NK-92 (cell line): ENCODE data around the gene GSTCD.
"Not testable (repeated sequence)": the region's sequence is repeated elsewhere in the genome, so short reads cannot be mapped to it uniquely, and the experiment has no call there.

Source experiments
- DNase-seq: peaks from one replicate; lab custom pipeline; 2025; ENCODE audit not compliant: unreplicated experiment; lab: John Stamatoyannopoulos, UW

GSTCD gene

DNA sequence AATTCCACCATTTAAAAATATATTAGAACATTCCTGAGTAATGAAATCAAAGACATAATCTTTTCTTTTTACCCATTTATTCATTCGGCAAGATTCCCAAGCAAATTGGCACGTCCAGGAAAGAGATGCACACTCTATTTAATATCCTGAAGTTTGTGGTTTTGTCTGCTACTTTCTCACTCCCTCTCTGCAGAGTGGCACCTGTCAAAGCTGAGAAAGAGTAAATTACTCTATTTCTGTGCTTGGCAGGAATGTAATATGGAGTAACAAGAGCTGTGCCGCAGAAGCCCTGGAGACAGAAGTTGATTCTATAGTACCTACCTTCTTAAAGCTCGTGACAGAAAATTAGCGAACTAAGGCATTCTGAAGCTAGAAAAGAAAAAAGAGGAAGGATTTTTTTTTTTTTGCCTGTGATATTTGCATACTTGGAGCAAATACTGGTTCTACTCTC is 5.5 kb downstream of the GSTCD start:
- no peak for DNase-seq

DNA sequence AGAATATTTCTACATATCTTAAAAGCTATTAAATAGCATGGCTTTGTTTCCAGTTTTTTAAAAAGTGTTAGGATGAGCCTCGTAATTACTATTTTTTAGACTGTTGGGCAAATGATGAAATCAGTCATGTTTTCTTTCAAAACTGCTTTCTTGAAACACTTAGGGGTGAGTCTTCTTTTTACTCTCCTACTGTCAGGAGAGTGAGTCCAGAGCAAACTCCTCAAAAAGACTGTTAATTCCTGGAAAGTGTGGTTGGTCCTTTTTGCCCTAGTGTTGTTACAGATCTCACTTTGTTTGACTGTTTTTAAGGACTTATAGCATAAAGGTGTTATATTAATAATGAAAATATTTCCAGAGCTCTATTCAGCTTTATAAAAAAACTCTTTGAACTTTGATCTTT is 6.3 kb downstream of the GSTCD start:
- DNase-seq, result no peak

DNA sequence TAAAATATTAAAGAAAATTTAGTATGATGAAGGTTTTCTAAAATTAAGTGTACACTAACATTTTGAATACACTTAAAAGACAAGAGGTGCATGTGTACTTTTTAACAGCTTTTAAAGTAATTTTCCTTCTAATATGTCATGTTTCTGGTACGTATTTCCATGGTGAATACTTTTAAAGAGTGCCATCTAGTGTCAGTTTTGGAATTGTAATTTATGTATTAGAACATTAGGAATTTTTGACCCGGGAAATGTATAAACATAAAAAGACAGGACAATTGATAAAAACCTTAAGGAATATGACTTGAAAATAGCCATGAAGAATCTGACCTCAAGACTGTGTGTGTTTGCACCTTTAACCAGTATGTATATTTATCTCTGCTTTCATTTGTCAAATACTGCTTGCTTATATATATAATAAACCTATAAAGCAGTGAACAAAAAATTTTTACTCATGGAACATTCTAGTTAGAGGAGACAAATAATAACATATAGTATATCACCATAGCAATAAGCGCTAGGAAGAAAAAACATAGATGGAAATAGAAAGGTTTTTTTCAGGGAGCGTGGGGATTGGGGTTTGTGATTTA is 7.2 kb downstream of the GSTCD start:
- no peak for DNase-seq

DNA sequence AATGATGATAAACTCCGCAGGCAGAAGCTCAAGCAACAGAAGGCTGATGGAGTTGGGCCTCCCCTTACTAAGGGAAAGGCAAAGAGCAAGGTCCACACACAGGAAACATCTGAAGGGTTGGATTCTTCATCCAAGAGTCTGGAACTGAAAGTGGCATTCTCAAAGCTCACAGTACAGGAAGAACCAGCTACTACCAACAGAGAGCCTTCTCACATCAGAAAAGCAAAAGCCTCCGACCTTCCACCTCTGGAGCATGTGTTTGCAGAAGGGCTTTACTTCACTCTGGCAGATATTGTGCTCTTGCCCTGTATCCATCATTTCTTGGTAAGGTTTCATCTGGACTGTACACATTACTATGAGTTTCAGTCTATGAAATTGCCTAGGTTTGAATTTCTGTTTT is 10.6 kb downstream of the GSTCD start:
- DNase-seq, result no peak

DNA sequence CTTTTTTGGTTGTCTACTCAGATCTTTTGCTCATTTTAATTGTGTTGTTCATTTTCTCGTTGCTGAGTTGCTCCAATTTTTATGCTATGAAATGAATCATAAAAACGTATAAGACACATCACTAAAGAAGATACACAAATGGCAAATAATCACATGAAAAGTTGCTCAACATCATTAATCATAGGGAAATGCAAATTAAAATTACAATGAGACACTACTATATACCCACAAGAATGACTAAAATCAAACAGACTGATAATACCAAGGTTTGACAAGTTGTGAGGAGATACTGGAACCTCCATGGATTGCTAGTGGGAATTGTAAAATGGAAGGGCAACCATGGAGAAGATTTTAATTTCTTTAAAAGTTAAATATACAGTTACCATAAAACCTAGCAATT is 17.0 kb downstream of the GSTCD start:
- DNase-seq, result no peak

DNA sequence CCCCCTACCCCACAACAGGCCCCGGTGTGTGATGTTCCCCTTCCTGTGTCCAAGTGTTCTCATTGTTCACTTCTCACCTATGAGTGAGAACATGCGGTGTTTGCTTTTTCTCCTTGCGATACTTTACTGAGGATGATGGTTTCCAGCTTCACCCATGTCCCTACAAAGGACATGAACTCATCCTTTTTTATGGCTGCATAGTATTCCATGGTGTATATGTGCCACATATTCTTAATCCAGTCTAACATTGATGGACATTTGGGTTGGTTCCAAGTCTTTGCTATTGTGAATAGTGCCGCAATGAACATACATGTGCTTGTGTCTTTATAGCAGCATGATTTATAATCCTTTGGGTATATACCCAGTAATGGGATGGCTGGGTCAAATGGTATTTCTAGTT is 21.3 kb downstream of the GSTCD start:
- not testable (repeated sequence) for DNase-seq

DNA sequence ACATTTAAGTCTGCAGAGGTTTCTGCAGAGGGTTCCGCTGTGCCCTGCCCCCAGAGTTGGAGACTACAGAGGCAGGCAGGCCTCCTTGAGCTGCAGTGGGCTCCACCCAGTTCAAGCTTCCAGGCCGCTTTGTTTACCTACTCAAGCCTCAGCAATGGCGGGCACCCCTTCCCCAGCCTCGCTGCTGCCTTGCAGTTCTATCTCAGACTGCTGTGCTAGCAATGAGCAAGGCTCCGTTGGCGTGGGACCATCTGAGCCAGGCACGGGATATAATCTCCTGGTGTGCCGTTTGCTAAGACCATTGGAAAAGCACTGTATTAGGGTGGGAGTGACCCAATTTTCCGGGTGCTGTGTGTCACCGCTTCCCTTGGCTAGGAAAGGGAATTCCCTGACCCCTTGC is 26.6 kb downstream of the GSTCD start:
- not testable (repeated sequence) for DNase-seq

DNA sequence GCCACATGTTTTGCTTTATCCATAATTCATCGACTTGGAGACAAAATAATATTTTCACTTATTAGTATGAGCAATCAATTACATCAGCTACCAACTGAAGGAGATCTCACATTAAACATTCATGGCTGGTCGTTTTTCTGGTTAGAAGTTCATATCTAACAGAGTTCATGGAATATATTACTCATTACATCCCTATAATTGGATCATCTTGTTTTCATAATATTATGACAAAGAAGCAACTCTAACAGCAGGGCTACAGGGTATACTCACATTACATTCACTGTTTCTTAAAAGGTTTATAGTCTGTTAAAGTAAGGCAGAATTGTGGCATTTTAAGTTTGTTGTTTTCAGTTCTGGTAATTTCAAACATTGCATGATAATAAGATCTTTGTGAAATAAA is 33.0 kb downstream of the GSTCD start:
- no peak for DNase-seq

DNA sequence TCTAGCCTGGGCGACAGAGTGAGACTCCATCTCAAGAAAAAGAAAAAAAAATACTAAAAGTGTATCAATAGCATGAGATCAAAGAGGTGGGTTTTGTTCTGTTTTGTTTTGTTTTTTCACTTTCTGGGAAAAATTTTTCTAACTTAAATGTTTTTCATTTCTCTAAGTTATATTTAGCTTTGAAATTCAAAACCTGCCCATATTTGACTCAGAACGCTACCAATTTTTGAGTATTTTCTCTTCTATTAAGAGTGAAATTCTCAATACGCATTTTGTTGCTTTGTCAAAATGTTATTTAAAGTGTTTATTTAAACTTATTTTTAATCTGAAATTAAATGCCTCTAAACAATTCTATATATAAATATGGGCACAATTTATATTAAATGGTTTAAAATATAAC is 39.6 kb downstream of the GSTCD start:
- no peak for DNase-seq

DNA sequence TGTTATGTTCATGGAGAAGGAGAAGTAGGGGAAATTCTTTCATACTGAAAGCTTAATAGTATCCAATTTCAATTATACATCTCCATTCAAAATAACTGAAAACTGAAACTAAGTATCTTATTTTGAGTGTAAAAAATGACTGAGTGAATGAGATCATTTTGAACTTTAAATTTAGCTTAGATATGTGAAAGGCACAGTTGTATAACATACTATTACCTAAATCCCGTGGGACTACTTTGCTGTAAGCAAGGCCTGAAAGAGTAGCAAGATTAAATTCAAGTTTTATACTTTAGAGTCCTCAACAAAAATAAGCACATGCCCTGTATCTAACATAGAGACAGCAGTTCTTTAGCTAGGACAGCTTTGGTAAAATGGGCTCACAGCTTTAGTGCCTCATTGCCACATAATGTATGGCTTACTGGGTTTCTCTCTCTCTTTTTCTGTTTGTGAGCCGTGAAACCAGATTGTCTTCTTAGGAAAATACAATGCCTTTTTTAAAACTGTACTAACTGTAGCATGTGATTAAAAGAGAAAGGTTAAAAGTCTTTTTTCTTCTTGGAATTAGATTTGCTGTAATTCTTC is 43.2 kb downstream of the GSTCD start:
- DNase-seq, result no peak

DNA sequence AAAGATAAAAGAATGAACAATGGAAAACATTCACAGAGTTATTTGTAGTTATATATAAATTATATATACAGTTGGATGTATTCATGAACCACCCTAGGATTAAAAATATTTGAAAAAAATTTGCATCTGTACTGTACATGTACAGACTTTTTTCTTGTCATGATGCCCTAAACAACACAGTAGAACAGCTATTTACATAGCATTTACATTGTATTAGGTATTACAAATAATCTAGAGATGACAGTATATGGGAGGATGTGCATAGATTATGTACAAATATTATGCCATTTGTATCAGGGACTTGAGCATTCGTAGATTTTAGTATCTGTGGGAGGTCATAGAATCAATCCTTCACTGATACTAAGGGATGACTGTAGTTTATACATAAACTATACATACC is 44.8 kb downstream of the GSTCD start:
- DNase-seq, result no peak

DNA sequence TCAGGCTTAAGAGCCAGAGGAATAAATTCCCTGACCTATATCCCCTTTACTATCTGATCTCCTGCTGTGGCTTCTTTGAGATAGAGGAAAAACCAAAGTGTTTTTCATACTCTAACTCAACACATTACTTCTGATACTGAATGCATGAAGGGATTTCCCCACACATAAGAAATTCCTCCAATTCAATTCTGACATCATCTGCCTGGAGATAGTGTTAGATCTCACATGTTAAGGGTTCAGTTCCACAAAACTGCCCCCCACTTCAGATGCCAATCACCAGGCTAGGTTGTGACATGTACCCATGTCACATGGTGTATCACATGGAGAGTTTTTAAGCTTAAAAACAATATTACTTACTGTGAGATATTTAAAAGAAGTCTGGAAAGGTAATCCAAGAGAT is 46.8 kb downstream of the GSTCD start:
- no peak for DNase-seq

DNA sequence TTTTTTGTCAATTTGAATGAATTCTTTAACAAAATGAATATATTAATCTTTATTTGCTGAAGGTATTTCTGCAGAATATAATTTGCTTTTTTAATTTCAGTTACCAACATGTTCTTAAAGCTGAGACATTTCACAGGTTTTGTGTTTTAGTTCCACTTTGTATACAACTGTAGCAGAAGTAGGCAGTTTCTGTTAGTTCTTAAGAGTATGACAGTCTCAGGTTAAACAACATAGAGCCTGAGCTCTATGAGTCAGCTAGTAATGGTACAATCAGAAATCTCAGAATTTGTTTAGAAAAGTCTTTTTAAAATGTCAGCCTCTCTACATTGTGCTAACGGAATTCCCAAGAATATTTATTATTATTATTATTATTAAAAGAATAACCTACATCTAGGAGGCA is 50.4 kb downstream of the GSTCD start:
- no peak for DNase-seq

DNA sequence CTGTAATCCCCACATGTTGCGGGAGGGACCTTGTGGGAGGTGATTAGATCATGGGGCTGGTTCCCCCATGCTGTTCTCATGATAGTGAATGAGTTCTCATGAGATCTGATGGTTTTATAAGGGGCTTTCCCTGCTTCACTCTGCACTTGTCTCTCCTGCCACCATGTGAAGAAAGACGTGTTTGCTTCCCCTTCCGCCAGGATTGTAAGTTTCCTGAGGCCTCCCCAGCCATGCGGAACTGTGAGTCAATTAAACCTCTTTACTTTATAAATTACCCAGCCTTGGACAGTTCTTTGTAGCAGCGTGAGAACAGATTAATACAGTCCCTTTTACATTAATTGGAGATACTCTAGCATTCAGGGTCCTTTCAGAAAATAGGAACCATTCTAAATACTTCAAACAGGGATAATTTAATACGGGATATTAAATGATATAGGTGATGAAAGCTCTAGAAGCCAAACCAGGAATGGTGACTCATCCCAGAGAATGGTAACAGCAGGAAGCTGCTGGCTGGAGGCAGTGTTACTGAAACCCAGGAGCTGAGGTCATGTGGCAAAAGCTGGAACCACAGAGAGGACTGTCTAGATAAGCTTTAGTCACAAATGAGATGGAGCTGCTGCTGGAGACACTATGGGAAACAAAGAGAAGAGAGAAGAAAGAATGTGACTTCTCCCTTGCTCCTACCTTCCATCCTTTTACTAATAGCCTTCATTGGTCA is 57.3 kb downstream of the GSTCD start:
- DNase-seq, result no peak

DNA sequence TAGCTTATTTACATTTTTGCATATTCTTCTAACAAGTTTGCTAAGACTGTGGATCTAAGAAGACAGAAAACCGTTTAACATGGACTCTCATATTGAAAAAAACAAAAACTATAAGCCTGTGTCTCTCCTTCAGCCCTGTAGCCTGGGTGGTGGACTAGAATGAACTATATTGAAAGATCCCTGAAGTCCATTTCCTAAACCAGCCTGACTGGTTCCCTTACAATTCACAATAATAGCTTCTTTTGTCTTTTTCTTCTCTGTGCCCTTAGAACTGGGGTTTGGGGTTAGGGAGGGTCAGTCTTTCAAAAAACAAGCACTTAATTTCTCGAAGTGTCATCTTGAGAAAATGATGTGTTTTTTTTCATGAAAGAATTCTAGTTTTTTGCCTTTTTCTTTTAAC is 59.0 kb downstream of the GSTCD start:
- DNase-seq, result no peak

DNA sequence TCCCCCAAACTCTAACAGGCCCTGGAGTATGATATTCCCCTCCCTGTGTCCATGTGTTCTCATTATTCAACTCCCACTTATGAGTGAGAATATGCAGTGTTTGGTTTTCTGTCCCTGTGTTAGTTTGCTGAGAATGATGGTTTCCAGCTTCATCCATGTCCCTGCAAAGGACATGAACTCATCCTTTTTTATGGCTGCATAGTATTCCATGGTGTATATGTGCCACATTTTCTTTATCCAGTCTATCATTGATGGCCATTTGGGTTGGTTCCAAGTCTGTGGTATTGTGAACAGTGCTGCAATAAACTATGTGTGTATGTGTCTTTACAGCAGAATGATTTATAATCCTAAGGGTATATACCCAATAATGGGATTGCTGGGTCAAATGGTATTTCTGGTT is 61.9 kb downstream of the GSTCD start:
- DNase-seq, result not testable (repeated sequence)

DNA sequence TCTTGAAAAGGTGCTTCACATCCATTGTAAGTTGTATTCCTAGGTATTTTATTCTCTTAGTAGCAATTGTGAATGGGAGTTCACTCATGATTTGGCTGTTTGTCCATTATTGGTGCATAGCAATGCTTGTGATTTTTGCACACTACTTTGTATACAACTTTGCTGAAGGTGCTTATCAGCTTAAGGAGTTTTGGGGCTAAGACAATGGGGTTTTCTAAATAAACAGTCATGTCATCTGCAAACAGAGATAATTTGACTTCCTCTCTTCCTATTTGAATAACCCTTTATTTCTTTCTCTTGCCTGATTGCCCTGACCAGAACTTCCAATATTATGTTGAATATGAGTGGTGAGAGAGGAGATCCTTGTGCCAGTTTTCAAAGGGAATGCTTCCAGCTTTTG is 63.5 kb downstream of the GSTCD start:
- DNase-seq, result not testable (repeated sequence)

DNA sequence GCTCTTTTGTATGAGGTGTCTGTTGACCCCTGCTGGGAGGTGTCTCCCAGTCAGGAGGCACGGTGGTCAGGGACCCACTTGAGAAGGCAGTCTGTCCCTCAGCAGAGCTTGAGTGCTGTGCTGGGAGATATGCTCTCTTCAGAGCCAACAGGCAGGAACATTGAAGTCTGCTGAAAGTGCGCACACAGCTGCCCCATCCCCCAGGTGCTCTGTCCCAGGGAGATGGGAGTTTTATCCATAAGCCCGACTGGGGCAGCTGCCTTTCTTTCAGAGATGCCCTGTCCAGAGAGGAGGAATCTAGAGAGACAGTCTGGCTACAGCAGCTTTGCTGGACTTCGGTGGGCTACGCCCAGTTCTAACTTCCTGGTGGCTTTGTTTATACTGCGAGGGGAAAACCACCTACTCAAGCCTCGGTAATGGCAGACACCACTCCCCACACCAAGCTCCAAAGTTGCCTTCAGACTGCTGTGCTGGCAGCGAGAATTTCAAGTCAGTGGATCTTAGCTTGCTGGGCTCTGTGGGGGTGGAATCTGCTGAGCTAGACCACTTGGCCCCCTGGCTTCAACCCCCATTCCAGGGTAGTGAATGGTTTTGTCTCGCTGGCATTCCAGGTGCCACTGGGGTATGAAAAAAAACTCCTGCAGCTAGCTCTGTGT is 67.3 kb downstream of the GSTCD start:
- not testable (repeated sequence) for DNase-seq

DNA sequence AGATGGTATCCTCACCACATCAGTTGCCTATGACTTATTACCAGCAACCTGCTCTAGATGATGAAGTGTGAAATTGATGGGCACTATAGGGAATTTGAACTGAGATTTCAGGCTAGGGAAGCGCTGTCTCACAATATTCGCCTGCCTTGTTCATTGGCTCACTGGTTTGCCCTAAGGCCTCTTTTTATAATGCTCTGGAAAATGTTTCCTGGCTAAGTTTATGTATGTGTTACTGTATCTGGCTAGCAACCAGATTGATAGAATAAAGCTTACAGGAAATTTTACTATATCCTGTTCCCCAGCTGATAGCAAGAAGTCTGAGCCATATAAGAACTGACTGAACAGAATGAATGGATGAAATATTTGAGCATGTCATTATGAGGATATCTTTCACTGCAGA is 71.6 kb downstream of the GSTCD start:
- DNase-seq, result no peak

DNA sequence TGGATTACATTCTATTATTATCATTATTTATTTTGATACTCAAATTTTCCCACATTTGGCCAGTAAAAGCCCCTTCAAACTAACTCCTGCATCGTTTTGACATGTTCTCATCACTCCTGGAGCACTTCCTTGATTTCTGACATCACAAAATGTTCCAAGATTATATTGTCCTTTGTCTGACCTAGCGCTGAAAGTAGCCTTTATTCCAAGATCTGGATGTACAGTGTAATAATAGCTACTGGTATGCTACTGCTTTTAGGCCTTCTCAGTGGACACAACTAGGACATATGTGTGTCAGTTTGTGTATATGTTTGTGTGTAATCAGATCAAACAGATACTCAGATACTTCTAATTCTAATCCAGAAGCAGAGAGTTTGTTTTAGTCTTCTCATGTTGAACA is 76.2 kb downstream of the GSTCD start:
- DNase-seq, result no peak

DNA sequence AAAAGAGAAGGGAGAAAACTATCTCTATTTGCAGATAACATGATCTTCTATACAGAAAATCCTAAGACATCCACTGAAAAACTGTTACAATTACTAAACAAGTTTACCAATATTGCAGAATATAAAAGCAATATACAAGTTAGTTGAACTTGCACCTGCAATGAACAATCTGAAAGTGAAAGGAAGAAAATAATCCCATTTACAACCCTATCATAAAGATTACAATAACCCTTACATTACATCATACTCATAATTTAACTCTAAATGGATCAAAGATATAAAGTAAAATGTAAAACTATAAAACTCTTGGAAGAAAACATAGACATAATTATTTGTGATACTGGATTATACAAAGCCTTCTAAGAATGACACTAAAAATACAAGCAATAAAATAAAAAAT is 77.2 kb downstream of the GSTCD start:
- DNase-seq, result no peak

DNA sequence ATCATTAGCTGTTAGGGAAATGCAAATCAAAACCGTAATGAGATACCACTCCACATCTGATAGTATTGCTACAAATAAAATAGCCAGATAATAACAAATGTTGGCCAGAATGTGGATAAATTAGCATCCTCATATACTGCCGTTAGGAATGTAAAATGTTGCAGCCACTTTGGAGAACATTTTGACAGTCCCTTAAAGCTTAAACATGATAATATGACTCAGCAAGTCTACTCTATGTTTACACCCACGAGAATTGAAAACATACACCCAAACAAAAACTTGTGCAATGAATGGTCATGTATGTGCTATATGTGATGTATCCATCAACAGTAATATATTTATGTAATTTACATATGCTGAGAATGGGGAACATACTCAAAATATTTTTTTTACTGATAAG is 78.2 kb downstream of the GSTCD start:
- DNase-seq, result no peak
